ENCODE data around the gene RASD1.

- TF ChIP-seq CTCF (IDR thresholded peaks at IDR 0.05) (no peak), POLR2AphosphoS5 (IDR thresholded peaks at IDR 0.05) (no peak)
These were observed 31.8 kb upstream of the RASD1 start for GRCh38 chr17:17527956-17528500.
